ENCODE measurements around the gene KIF14. TPM values are rescaled to one million over a fixed set of nuclear protein-coding genes. Genes with fewer than 3 reads are reported as not detected.

The KIF14 gene
- total and polyA plus RNA-seq, 2 of the 4 experiments (the other 2 are of a cell fraction) = 2.3 to 4.7 TPM

DNA sequence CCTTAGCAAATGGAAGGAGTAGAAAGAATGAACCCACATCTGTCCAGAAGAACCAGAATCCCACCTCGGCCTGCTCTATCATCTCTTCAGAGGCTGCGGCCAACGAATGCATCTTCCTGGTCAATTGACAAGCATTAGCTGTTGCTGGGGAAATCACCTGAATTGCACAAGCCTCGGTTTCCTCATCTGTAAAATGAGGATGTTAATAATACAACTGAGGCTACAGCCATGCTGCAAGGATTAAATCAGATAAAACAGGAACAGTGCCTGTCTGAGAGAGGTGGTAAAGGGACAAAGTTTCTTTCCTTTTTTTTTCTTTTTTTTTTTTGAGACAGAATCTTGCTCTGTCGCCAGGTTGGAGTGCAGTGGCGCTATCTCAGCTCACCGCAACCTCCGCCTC, 99.8 kb downstream of the KIF14 start:
- H3K4ac ChIP-seq (ENCODE audit: low read depth, low read length) = no peak overlapping the region

More for the DNA sequence above, 99.8 kb downstream of the KIF14 start:
- H2BK120ac ChIP-seq (ENCODE audit: low read depth, low read length) = no peak overlapping the region
- no peaks in the 10 kb centered on the region for H3K79me1 ChIP-seq (ENCODE audit: low read depth in 1 of 2, low read length in 2 of 2)
- no peak overlapping the region for H3K4me3 ChIP-seq (ENCODE audit: insufficient read depth, low read depth, low read length)
- ChIA-PET CTCF (no interaction called here), POLR2A (ENCODE audit: unreplicated experiment) (no interaction called here)
- no peak overlapping the region for H3K4me2 ChIP-seq (ENCODE audit: low read depth, low read length)
- intact Hi-C loops (cut with micrococcal nuclease) (no loop called here), in situ Hi-C loops (cut with MboI; ENCODE audit: low sequenced_read_pairs) (loop anchor here (25.0 kb wide), 1 partner anchor 1758 kb away; no protein-coding TSS in a partner anchor), dilution Hi-C loops (cut with HindIII; ENCODE audit: low sequenced_read_pairs, unreplicated experiment) (no loop called here)
- H4K20me1 ChIP-seq (ENCODE audit: insufficient read depth, low read length) = no peaks in the 10 kb centered on the region
- no peak overlapping the region for H3K23ac ChIP-seq (ENCODE audit: low read depth, low read length)
- H3K56ac ChIP-seq (ENCODE audit: extremely low read depth, insufficient read depth, low read length) = no peak overlapping the region
- no TSS peak for BruUV-seq (replicated peaks)
- no peak overlapping the region for H2AK5ac ChIP-seq (ENCODE audit: low read depth, low read length)
- H4K5ac ChIP-seq (ENCODE audit: low read depth, low read length) = no peak overlapping the region
- no CpG with 5 or more reads among the region's 8 CpGs for WGBS, 2 experiments (ENCODE audit: extremely low coverage in 2 of 2, insufficient read length in 1 of 2)
- no peak overlapping the region for H2BK5ac ChIP-seq (ENCODE audit: low read depth, low read length, poor library complexity, severe bottlenecking)
- no peak overlapping the region for H2AK9ac ChIP-seq (replicated peaks; ENCODE audit: low read depth, low read length, poor library complexity)
- TF ChIP-seq FOS (IDR thresholded peaks at IDR 0.05; ENCODE audit: low read depth, low read length) (no peak), MAZ (IDR thresholded peaks at IDR 0.05; ENCODE audit: borderline replicate concordance, low read depth, low read length) (no peak), RFX5 (IDR thresholded peaks at IDR 0.05; ENCODE audit: low read depth, low read length) (no peak), NFE2L2 (IDR thresholded peaks at IDR 0.05; ENCODE audit: low read depth, low read length) (no peak)
- no peaks in the 10 kb centered on the region for H3K36me3 ChIP-seq (ENCODE audit: control insufficient read depth, insufficient read depth, low read length)
- DNase-seq (no peak), ATAC-seq (ENCODE audit: low read depth) (no peak)
- H2BK15ac ChIP-seq (ENCODE audit: low read depth, low read length) = no peak overlapping the region
- H3K9ac ChIP-seq (ENCODE audit: low read depth, low read length) = no peak overlapping the region
- no peak overlapping the region for H3K27ac ChIP-seq (ENCODE audit: insufficient read depth, low read length)
- no peaks in the 10 kb centered on the region for H3K9me3 ChIP-seq (ENCODE audit: control insufficient read depth, insufficient read depth, low read length)
- no peak overlapping the region for H2AFZ ChIP-seq (replicated peaks; ENCODE audit: low read length, poor library complexity)
- H3K4me1 ChIP-seq (ENCODE audit: control insufficient read depth, insufficient read depth, low read length) = 0 out of 2 replicates have a peak, but pooled peaks cover 1% of the 10 kb centered on the region
- no peak overlapping the region for H3K18ac ChIP-seq (ENCODE audit: low read depth, low read length)
- H3K9me1 ChIP-seq (ENCODE audit: insufficient read depth, low read length) = no peaks in the 10 kb centered on the region
- no peak overlapping the region for H4K8ac ChIP-seq (ENCODE audit: low read depth in 2 of 2, low read length in 2 of 2)
- H2BK20ac ChIP-seq (ENCODE audit: low read depth, low read length) = no peak overlapping the region
- H3K14ac ChIP-seq (replicated peaks; ENCODE audit: low read depth, low read length) = no peak overlapping the region
- no peaks in the 10 kb centered on the region for H3K27me3 ChIP-seq (ENCODE audit: control insufficient read depth, insufficient read depth, low read length)
- H4K91ac ChIP-seq (ENCODE audit: insufficient read depth, low read depth, low read length) = no peak overlapping the region

Measured in IMR-90 (cell line).